ENCODE measurements around the gene APOBEC3H. TPM values are rescaled to one million over a fixed set of nuclear protein-coding genes. Genes with fewer than 3 reads are reported as not detected.

The APOBEC3H gene
- total and polyA plus RNA-seq, 2 donors (not counting 3 experiments of a cell fraction or from before 2014, with no cell fraction given), result not detected

GRCh38 chr22:39090426-39091064 lies 6.5 kb upstream of the APOBEC3H start:
- Histone ChIP-seq H3K9ac (replicated peaks; ENCODE audit: extremely low read depth, insufficient read depth, low read length) (no peak overlapping the region), H3K4me3 (replicated peaks in 1 of 3; ENCODE audit: insufficient read depth in 1 of 3, low read depth in 1 of 3, low read length in 3 of 3) (no peak overlapping the region), H3K9me1 (replicated peaks; ENCODE audit: control insufficient read depth, extremely low read depth, insufficient read depth, low read length) (no peaks in the 10 kb centered on the region), H3K4me1 (ENCODE audit: control insufficient read depth, extremely low read depth, insufficient read depth, low read length) (no peaks in the 10 kb centered on the region), H3K27ac (ENCODE audit: insufficient read depth, low read depth, low read length) (no peak overlapping the region), H3K79me2 (ENCODE audit: control insufficient read depth, insufficient read depth, low read length) (no peaks in the 10 kb centered on the region), H2AFZ (ENCODE audit: low read depth, low read length) (no peak overlapping the region), H4K20me1 (replicated peaks; ENCODE audit: control insufficient read depth, extremely low read depth, insufficient read depth, low read length) (no peaks in the 10 kb centered on the region), H3K27me3 (ENCODE audit: control insufficient read depth in 2 of 2, insufficient read depth in 2 of 2, low read length in 2 of 2) (peaks cover 0 to 4% of the 10 kb centered on the region in 2 experiments), H3K4me2 (ENCODE audit: insufficient read depth, low read length) (no peak overlapping the region), H3K36me3 (ENCODE audit: control insufficient read depth in 2 of 2, extremely low read depth in 1 of 2, insufficient read depth in 2 of 2, low read length in 2 of 2) (no peaks in the 10 kb centered on the region), H3K9me3 (replicated peaks; ENCODE audit: control insufficient read depth, insufficient read depth, low read length) (no peaks in the 10 kb centered on the region)
- ChIA-PET CTCF (no interaction called here), POLR2A (no interaction called here)
- DNase-seq (ENCODE audit: low read depth, low spot score), result no peak
- intact Hi-C loops (cut with micrococcal nuclease) (no loop called here), dilution Hi-C loops (cut with MboI; ENCODE audit: extremely low pct_ligation_motif_present, low sequenced_read_pairs) (no loop called here)
- BruUV-seq (replicated peaks), result no TSS peak
- no peak for TF ChIP-seq EZH2 (IDR thresholded peaks at IDR 0.05; ENCODE audit: borderline replicate concordance, low read depth, low read length, severe bottlenecking)
- no peak for TF ChIP-seq FOS (IDR thresholded peaks at IDR 0.05; ENCODE audit: borderline replicate concordance, insufficient read depth, low read length)
- TF ChIP-seq MYC (IDR thresholded peaks at IDR 0.05; ENCODE audit: low read depth, low read length), result no peak
- TF ChIP-seq MAX (IDR thresholded peaks at IDR 0.05; ENCODE audit: insufficient read depth, insufficient read length), result no peak
- no peak for TF ChIP-seq POLR2A (IDR thresholded peaks at IDR 0.05; ENCODE audit: low read depth, low read length)
- no peak for FAIRE-seq

DNA sequence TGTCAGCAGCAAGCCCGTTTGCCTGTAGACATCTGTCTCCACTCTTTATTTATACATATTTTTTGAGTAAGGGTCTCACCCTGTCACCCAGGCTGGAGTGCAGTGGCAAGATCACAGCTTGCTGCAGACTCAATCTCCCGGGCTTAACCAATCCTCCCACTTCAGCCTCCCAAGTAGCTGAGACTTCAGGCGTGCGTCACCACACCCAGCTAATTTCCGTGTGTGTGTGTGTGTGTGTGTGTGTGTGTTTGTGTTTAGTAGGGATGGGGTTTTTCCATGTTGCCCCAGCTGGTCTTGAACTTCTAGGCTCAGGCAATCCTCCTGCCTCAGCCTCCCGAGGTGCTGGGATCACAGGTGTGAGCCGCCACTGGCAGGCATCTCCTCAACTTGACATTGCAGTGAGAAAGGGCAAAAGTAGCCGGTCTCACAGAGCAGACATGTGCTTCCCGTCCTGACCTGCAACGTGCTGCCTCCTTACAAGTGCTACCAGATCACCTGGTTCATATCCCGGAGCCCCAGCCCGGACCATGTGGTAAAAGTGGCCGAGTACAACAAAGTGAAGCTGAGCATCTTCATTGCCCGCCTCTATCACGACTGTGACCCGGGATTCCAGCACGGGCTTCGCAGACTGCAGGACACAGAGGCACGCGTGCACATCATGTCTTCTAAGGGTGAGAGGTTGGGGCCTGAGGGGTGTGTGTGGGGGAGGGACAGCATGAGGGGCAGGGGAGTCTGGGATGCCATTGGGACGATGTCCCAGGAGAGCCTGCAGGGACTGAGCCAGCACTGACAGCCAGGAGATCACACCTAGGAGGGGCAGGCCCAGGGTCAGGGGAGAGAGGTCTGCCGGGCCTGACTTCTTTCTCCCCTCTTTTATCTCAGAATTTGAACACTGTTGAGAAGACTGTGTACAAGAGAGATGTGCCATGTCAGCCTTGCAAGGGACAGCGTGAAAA lies 5.6 kb upstream of the APOBEC3H start:
- no peak for TF ChIP-seq GATA2 (IDR thresholded peaks at IDR 0.05; ENCODE audit: insufficient read depth, insufficient read length, low read depth, low read length)
- TF ChIP-seq FOS (IDR thresholded peaks at IDR 0.05; ENCODE audit: borderline replicate concordance, insufficient read depth, low read length), result no peak
- no peak for TF ChIP-seq MYC (IDR thresholded peaks at IDR 0.05; ENCODE audit: low read depth, low read length)
- TF ChIP-seq, protein P1, sequence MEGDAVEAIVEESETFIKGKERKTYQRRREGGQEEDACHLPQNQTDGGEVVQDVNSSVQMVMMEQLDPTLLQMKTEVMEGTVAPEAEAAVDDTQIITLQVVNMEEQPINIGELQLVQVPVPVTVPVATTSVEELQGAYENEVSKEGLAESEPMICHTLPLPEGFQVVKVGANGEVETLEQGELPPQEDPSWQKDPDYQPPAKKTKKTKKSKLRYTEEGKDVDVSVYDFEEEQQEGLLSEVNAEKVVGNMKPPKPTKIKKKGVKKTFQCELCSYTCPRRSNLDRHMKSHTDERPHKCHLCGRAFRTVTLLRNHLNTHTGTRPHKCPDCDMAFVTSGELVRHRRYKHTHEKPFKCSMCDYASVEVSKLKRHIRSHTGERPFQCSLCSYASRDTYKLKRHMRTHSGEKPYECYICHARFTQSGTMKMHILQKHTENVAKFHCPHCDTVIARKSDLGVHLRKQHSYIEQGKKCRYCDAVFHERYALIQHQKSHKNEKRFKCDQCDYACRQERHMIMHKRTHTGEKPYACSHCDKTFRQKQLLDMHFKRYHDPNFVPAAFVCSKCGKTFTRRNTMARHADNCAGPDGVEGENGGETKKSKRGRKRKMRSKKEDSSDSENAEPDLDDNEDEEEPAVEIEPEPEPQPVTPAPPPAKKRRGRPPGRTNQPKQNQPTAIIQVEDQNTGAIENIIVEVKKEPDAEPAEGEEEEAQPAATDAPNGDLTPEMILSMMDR (IDR thresholded peaks at IDR 0.05; ENCODE audit: extremely low read depth in 1 of 2, insufficient read depth in 1 of 2, low read depth in 1 of 2, low read length in 2 of 2), result no peak
- no peak for TF ChIP-seq POLR2A (IDR thresholded peaks at IDR 0.05; ENCODE audit: low read depth, low read length)
- TF ChIP-seq EZH2 (IDR thresholded peaks at IDR 0.05; ENCODE audit: borderline replicate concordance, low read depth, low read length, severe bottlenecking), result no peak
- no peak for TF ChIP-seq MAX (IDR thresholded peaks at IDR 0.05; ENCODE audit: insufficient read depth, insufficient read length)

More for the DNA sequence above, 5.6 kb upstream of the APOBEC3H start:
- H3K9ac ChIP-seq (replicated peaks; ENCODE audit: extremely low read depth, insufficient read depth, low read length), result no peak overlapping the region
- no peak overlapping the region for H3K27ac ChIP-seq (ENCODE audit: insufficient read depth, low read depth, low read length)
- intact Hi-C loops (cut with micrococcal nuclease) (no loop called here), dilution Hi-C loops (cut with MboI; ENCODE audit: extremely low pct_ligation_motif_present, low sequenced_read_pairs) (no loop called here)
- no peaks in the 10 kb centered on the region for H3K9me3 ChIP-seq (replicated peaks; ENCODE audit: control insufficient read depth, insufficient read depth, low read length)
- H2AFZ ChIP-seq (ENCODE audit: low read depth, low read length), result no peak overlapping the region
- FAIRE-seq (no peak), DNase-seq (ENCODE audit: low read depth, low spot score) (no peak)
- ChIA-PET POLR2A (no interaction called here), CTCF (no interaction called here)
- H3K4me1 ChIP-seq (ENCODE audit: control insufficient read depth, extremely low read depth, insufficient read depth, low read length), result no peaks in the 10 kb centered on the region
- H3K4me3 ChIP-seq (replicated peaks in 1 of 3; ENCODE audit: insufficient read depth in 1 of 3, low read depth in 1 of 3, low read length in 3 of 3), result no peak overlapping the region
- H3K4me2 ChIP-seq (ENCODE audit: insufficient read depth, low read length), result no peak overlapping the region
- H3K36me3 ChIP-seq (ENCODE audit: control insufficient read depth in 2 of 2, extremely low read depth in 1 of 2, insufficient read depth in 2 of 2, low read length in 2 of 2), result no peaks in the 10 kb centered on the region
- H3K27me3 ChIP-seq (ENCODE audit: control insufficient read depth in 2 of 2, insufficient read depth in 2 of 2, low read length in 2 of 2), result peaks cover 0 to 4% of the 10 kb centered on the region in 2 experiments
- no peaks in the 10 kb centered on the region for H4K20me1 ChIP-seq (replicated peaks; ENCODE audit: control insufficient read depth, extremely low read depth, insufficient read depth, low read length)
- no TSS peak for BruUV-seq (replicated peaks)
- H3K79me2 ChIP-seq (ENCODE audit: control insufficient read depth, insufficient read depth, low read length), result no peaks in the 10 kb centered on the region
- H3K9me1 ChIP-seq (replicated peaks; ENCODE audit: control insufficient read depth, extremely low read depth, insufficient read depth, low read length), result no peaks in the 10 kb centered on the region
